ENCODE measurements around the gene SACM1L. TPM values are rescaled to one million over a fixed set of nuclear protein-coding genes. Genes with fewer than 3 reads are reported as not detected.

SACM1L gene
- total RNA-seq, 1 donor, result 28.6 TPM

DNA sequence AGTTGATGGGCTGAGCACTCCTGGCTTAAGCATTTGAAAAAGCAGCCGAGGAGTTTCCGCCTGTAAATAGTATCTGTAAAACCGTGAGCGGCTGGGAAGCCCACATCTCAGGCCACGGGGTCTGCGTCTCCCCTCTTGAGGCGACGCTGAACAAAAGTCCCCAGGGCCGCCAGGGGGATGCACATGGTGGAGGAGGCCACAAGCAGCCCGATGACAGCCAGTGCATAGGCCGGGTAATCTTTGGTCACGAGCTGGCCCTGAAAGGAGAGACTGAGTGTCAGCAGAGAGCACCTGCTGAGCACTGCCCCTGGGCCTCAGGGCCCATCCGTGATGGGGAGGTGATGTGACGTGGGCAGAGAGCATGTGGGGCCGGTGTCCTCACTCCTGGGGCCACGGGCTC is 69.7 kb downstream of the SACM1L start:
- H2AFZ ChIP-seq (ENCODE audit: low read length), result no peak overlapping the region
- no peak overlapping the region for H3K4me3 ChIP-seq (ENCODE audit: insufficient read depth, low read length)
- DNase-seq (ENCODE audit: insufficient read length, low spot score, missing footprints), result no peak
- no peaks in the 10 kb centered on the region for H3K4me1 ChIP-seq (ENCODE audit: insufficient read depth, low read length)
- H3K36me3 ChIP-seq (ENCODE audit: insufficient read depth, low read length), result no peaks in the 10 kb centered on the region
- no peaks in the 10 kb centered on the region for H3K79me2 ChIP-seq (ENCODE audit: insufficient read depth, low read length)
- no peak overlapping the region for H3K4me2 ChIP-seq (ENCODE audit: insufficient read depth, low read length)
- H3K9me3 ChIP-seq (ENCODE audit: low read depth, low read length), result no peaks in the 10 kb centered on the region
- TF ChIP-seq, protein P1, sequence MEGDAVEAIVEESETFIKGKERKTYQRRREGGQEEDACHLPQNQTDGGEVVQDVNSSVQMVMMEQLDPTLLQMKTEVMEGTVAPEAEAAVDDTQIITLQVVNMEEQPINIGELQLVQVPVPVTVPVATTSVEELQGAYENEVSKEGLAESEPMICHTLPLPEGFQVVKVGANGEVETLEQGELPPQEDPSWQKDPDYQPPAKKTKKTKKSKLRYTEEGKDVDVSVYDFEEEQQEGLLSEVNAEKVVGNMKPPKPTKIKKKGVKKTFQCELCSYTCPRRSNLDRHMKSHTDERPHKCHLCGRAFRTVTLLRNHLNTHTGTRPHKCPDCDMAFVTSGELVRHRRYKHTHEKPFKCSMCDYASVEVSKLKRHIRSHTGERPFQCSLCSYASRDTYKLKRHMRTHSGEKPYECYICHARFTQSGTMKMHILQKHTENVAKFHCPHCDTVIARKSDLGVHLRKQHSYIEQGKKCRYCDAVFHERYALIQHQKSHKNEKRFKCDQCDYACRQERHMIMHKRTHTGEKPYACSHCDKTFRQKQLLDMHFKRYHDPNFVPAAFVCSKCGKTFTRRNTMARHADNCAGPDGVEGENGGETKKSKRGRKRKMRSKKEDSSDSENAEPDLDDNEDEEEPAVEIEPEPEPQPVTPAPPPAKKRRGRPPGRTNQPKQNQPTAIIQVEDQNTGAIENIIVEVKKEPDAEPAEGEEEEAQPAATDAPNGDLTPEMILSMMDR (IDR thresholded peaks at IDR 0.05; ENCODE audit: extremely low read depth, low read depth, low read length), result no peak
- H3K27me3 ChIP-seq (ENCODE audit: insufficient read depth, low read length), result peaks cover 9% of the 10 kb centered on the region
- no peak overlapping the region for H3K27ac ChIP-seq (ENCODE audit: low read depth, low read length)
- no peaks in the 10 kb centered on the region for H4K20me1 ChIP-seq (ENCODE audit: insufficient read depth, low read length)

DNA sequence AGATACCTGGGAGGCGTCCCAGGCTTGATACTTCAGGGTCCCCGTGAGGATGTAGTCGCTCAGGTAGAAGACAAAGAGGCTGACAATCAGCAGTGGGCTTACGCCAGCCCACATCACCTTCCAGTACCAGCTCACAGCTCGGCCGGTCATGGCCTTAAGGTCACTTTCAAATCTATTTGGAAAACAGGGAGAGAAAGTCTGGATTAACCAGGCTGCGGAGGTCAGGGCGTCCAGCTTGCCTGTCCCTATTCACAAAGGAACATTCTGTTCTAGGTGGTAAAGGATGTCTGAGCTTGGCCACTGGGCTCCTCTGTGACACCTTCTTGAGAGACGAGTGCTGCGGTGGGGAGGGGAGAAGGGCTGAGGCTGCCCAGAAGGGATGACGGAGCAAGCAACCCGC is 70.7 kb downstream of the SACM1L start:
- H3K79me2 ChIP-seq (ENCODE audit: insufficient read depth, low read length), result no peaks in the 10 kb centered on the region
- H3K4me3 ChIP-seq (ENCODE audit: insufficient read depth, low read length), result no peak overlapping the region
- TF ChIP-seq, protein P1 (IDR thresholded peaks at IDR 0.05; ENCODE audit: extremely low read depth, low read depth, low read length), result no peak
- no peak for DNase-seq (ENCODE audit: insufficient read length, low spot score, missing footprints)
- no peaks in the 10 kb centered on the region for H3K9me3 ChIP-seq (ENCODE audit: low read depth, low read length)
- H4K20me1 ChIP-seq (ENCODE audit: insufficient read depth, low read length), result no peaks in the 10 kb centered on the region
- no peak overlapping the region for H2AFZ ChIP-seq (ENCODE audit: low read length)
- no peaks in the 10 kb centered on the region for H3K36me3 ChIP-seq (ENCODE audit: insufficient read depth, low read length)
- H3K27me3 ChIP-seq (ENCODE audit: insufficient read depth, low read length), result peaks cover 9% of the 10 kb centered on the region
- no peak overlapping the region for H3K4me2 ChIP-seq (ENCODE audit: insufficient read depth, low read length)
- H3K27ac ChIP-seq (ENCODE audit: low read depth, low read length), result no peak overlapping the region
- no peaks in the 10 kb centered on the region for H3K4me1 ChIP-seq (ENCODE audit: insufficient read depth, low read length)

DNA sequence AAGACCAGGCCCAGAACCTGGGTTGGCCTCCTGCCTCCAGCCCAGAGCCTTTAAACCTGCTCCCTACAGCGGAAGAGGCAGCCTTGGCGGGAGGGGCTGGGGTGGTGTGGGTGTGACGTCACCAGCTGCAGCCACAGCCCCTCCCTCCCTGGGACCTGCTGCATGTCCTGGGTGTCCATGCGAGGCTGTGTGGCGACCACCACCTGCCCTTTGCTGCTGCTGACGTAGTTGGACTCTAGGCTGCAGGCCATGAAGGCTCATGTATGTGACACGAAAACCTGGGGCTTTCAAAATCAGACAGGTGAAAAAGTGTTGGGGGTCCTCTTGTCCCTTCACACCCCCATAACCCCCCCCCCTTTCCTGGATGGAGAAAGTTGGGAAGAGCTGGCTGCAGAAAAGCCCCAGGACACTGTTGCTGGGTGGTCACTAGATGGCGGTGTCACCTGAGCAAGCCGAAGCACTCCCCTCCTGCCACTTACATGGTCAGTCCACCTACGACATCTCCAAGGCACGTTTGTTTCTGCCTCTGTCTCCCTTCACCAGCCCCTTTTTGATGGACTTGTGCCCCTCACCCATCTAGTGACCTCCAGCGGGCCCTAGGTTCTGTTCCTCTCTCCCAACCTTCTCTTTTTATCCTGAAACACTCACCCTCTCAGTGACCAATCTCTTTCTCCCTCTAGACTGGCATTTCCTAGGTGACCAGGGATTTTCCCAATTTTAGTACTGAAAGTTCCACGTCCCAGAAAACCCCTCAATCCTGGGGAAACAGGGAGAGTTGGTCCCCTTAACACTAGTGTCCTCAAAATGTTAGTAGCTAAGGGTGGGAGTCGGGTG is 71.9 kb downstream of the SACM1L start:
- no peak overlapping the region for H3K4me2 ChIP-seq (ENCODE audit: insufficient read depth, low read length)
- H3K4me3 ChIP-seq (ENCODE audit: insufficient read depth, low read length), result no peak overlapping the region
- peak; percentile 94 for DNase-seq (ENCODE audit: insufficient read length, low spot score, missing footprints)
- peak overlapping the region; percentile 1 for H2AFZ ChIP-seq (ENCODE audit: low read length)
- H3K27ac ChIP-seq (ENCODE audit: low read depth, low read length), result no peak overlapping the region
- no peaks in the 10 kb centered on the region for H3K4me1 ChIP-seq (ENCODE audit: insufficient read depth, low read length)
- H4K20me1 ChIP-seq (ENCODE audit: insufficient read depth, low read length), result no peaks in the 10 kb centered on the region
- no peaks in the 10 kb centered on the region for H3K36me3 ChIP-seq (ENCODE audit: insufficient read depth, low read length)
- peaks cover 17% of the 10 kb centered on the region for H3K27me3 ChIP-seq (ENCODE audit: insufficient read depth, low read length)
- TF ChIP-seq, protein P1 (IDR thresholded peaks at IDR 0.05; ENCODE audit: extremely low read depth, low read depth, low read length), result peak; percentile 94
- H3K79me2 ChIP-seq (ENCODE audit: insufficient read depth, low read length), result no peaks in the 10 kb centered on the region
- H3K9me3 ChIP-seq (ENCODE audit: low read depth, low read length), result no peaks in the 10 kb centered on the region

DNA sequence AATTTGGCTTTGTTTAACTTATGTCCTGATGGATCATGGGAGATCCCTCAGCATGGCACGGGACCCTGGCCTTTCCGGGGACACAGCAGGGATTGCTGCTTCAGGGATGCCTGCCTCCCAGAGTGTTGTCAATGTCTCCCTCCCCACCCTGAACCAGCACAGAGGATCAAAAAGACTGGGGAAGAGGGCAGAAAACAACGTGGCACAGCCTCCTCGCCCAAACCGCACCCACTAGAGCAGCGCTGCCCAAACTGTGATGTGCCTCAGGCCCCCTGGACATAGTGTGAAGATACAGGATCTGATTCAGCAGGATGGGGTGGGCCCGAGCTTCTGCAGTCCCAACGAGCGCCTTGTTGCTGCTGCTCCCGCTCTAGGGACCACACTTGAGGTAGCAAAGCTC is 72.6 kb downstream of the SACM1L start:
- DNase-seq (ENCODE audit: insufficient read length, low spot score, missing footprints), result no peak
- H3K4me2 ChIP-seq (ENCODE audit: insufficient read depth, low read length), result no peak overlapping the region
- no peaks in the 10 kb centered on the region for H3K9me3 ChIP-seq (ENCODE audit: low read depth, low read length)
- peaks cover 23% of the 10 kb centered on the region for H3K27me3 ChIP-seq (ENCODE audit: insufficient read depth, low read length)
- H2AFZ ChIP-seq (ENCODE audit: low read length), result no peak overlapping the region
- no peak overlapping the region for H3K4me3 ChIP-seq (ENCODE audit: insufficient read depth, low read length)
- no peaks in the 10 kb centered on the region for H4K20me1 ChIP-seq (ENCODE audit: insufficient read depth, low read length)
- TF ChIP-seq, protein P1 (IDR thresholded peaks at IDR 0.05; ENCODE audit: extremely low read depth, low read depth, low read length), result no peak
- H3K27ac ChIP-seq (ENCODE audit: low read depth, low read length), result no peak overlapping the region
- H3K79me2 ChIP-seq (ENCODE audit: insufficient read depth, low read length), result no peaks in the 10 kb centered on the region
- no peaks in the 10 kb centered on the region for H3K36me3 ChIP-seq (ENCODE audit: insufficient read depth, low read length)
- H3K4me1 ChIP-seq (ENCODE audit: insufficient read depth, low read length), result no peaks in the 10 kb centered on the region

Data from osteoblast (primary cell).